Chondrocyte (in vitro differentiated cells): ENCODE measurements around the gene TEX51. TPM values are rescaled to one million over a fixed set of nuclear protein-coding genes. Genes with fewer than 3 reads are reported as not detected.

Source experiments
- DNase-seq: peaks from one replicate; pipeline ENCODE4 v3.0.0; 2021; ENCODE audit warnings: mixed read lengths, low spot score
- H3K27ac Mint-ChIP-seq: one replicate; pipeline ENCODE4 v1.8.0; 2021; ENCODE audit warnings: mild to moderate bottlenecking, moderate library complexity, mixed read lengths; ENCODE audit not compliant: unreplicated experiment
- H3K27me3 Mint-ChIP-seq: 2 replicates; pipeline ENCODE4 v1.8.0; 2021; ENCODE audit warnings: low read depth, mixed read lengths
- H3K36me3 Mint-ChIP-seq: 2 replicates; pipeline ENCODE4 v1.8.0; 2021; ENCODE audit warnings: low read depth, mixed read lengths
- H3K4me1 Mint-ChIP-seq: 2 replicates; pipeline ENCODE4 v1.8.0; 2021; ENCODE audit warnings: low read depth, mild to moderate bottlenecking, mixed read lengths
- H3K4me3 Mint-ChIP-seq: one replicate; pipeline ENCODE4 v1.8.0; 2021; ENCODE audit warnings: mild to moderate bottlenecking, moderate library complexity, mixed read lengths; ENCODE audit not compliant: unreplicated experiment
- H3K9me3 Mint-ChIP-seq: 2 replicates; pipeline ENCODE4 v1.8.0; 2021; ENCODE audit warnings: low read depth, mixed read lengths
- total RNA-seq: library from RNA; stranded (reverse); gene quantifications from 3 replicates; pipeline ENCODE4 v1.2.1, GENCODE V29; 2021
- TF ChIP-seq, protein P1 (sequence below): fragments of 200-600 bp; sonication (generic); IDR thresholded peaks from 2 replicates; pipeline ENCODE4 v1.5.0; 2021; ENCODE audit warnings: antibody characterized with exemption, mild to moderate bottlenecking, moderate library complexity

Gene TEX51
- total RNA-seq, 1 donor from 2014 or later = not detected

DNA sequence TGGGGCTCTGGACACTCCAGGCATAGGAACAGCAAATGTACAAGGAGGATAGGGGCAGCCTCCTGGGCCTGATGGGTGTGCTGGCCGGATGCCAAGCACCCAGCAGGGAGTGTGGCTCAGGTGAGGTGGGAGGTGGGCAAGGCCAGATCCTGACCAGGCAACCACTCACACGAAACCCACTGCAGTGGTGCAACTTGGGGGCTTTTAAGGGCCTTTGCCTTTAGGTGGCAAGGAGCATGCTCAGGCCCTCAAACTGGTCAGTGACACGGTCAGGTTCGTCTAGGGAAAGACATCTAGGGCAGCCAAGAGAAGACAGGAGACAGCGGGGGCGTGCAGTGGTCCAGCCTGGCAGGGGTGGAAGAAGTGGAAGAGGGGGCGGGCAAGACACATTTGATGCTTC is 18.4 kb upstream of the TEX51 start:
- Mint-ChIP-seq H3K9me3 (peaks cover 5% of the 10 kb centered on the region), H3K36me3 (no peaks in the 10 kb centered on the region), H3K27ac (no peak overlapping the region), H3K27me3 (peaks cover 19% of the 10 kb centered on the region), H3K4me1 (no peaks in the 10 kb centered on the region), H3K4me3 (no peak overlapping the region)
- TF ChIP-seq, protein P1, sequence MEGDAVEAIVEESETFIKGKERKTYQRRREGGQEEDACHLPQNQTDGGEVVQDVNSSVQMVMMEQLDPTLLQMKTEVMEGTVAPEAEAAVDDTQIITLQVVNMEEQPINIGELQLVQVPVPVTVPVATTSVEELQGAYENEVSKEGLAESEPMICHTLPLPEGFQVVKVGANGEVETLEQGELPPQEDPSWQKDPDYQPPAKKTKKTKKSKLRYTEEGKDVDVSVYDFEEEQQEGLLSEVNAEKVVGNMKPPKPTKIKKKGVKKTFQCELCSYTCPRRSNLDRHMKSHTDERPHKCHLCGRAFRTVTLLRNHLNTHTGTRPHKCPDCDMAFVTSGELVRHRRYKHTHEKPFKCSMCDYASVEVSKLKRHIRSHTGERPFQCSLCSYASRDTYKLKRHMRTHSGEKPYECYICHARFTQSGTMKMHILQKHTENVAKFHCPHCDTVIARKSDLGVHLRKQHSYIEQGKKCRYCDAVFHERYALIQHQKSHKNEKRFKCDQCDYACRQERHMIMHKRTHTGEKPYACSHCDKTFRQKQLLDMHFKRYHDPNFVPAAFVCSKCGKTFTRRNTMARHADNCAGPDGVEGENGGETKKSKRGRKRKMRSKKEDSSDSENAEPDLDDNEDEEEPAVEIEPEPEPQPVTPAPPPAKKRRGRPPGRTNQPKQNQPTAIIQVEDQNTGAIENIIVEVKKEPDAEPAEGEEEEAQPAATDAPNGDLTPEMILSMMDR = no peak
- DNase-seq = no peak

GRCh38 chr2:126880817-126881216 is 17.9 kb upstream of the TEX51 start:
- TF ChIP-seq, protein P1 = no peak
- Mint-ChIP-seq H3K27ac (no peak overlapping the region), H3K4me3 (no peak overlapping the region), H3K9me3 (peaks cover under 1% of the 10 kb centered on the region), H3K36me3 (no peaks in the 10 kb centered on the region), H3K4me1 (no peaks in the 10 kb centered on the region), H3K27me3 (peaks cover 16% of the 10 kb centered on the region)
- DNase-seq = no peak

DNA sequence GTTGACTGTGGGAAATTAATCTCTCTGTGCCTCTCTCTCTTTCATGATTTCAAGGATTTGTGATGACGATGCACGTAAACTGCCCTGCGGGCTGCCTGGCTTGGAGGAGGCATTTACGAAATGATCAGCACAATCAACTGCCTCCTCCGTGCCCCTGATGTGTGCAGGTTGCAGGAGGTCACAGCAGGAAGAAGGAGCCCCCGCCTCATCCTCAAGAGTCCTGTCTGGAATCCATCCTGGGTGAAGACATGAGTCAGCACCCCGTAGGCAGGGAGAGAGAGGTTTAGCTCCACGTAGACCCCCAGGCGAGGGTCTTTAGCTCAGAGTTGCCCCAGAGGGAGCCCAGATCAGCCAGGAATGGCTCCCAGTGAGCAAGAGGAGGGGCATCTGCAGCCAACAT is 17.1 kb upstream of the TEX51 start:
- DNase-seq = no peak
- H3K4me1 Mint-ChIP-seq = peaks cover 3% of the 10 kb centered on the region

GRCh38 chr2:126882181-126882580 is 16.5 kb upstream of the TEX51 start:
- Mint-ChIP-seq H3K9me3 (no peaks in the 10 kb centered on the region), H3K36me3 (no peaks in the 10 kb centered on the region), H3K4me3 (no peak overlapping the region), H3K27ac (no peak overlapping the region), H3K4me1 (peaks cover 7% of the 10 kb centered on the region), H3K27me3 (peaks cover 21% of the 10 kb centered on the region)
- TF ChIP-seq, protein P1 = no peak
- DNase-seq = no peak

More for the DNA sequence above, 17.1 kb upstream of the TEX51 start:
- H3K27ac Mint-ChIP-seq = no peak overlapping the region
- TF ChIP-seq, protein P1 = no peak
- peaks cover 16% of the 10 kb centered on the region for H3K27me3 Mint-ChIP-seq
- H3K9me3 Mint-ChIP-seq = no peaks in the 10 kb centered on the region
- H3K36me3 Mint-ChIP-seq = no peaks in the 10 kb centered on the region
- H3K4me3 Mint-ChIP-seq = no peak overlapping the region

DNA sequence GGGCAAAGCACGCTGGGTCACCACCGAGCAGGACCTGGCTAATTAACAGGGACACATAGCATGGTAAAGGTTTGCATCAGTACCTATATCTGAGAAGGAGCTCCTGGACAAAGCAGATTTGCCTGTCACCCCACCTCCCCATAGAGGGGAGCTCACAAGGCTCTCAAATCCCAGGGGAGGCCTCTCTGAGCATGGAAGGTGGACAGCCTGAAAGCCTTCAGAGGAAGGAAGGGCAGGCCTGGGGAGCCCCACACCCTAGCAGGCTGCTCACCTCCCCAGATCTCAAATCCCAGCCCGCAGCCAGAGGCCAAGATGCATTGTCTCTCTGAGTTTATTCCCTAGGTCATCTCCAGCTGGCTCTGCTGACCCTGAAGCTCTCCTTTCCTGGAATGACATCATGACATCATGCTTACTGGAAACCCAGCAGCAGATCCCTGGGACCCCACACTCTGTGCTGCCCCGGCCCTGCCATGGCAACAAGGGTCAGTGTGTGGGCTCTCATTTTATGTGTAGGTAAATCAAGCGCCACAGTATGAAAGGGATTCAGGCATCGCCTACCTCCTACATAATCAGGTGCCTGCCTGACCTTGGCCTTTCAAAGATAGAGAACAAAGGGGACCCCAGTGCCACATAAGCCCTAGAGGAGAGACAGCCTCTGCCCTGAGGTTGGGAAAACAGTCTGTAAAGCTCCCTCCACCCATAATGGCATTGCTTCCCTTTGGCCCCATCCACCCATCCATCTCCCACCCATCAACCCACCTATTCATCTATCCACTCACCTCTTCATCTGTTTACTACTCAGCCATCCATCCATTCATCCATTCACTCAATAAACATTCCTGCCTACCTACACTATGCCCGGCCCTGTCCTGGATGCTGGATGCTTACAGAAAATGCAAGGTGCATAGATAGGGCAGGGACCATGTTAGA is 15.7 kb upstream of the TEX51 start:
- DNase-seq = peak; percentile 50
- Mint-ChIP-seq H3K27me3 (peaks cover 18% of the 10 kb centered on the region), H3K9me3 (no peaks in the 10 kb centered on the region), H3K4me3 (no peak overlapping the region), H3K27ac (no peak overlapping the region), H3K4me1 (peaks cover 7% of the 10 kb centered on the region), H3K36me3 (no peaks in the 10 kb centered on the region)
- TF ChIP-seq, protein P1 = no peak
